Activated gamma-delta T cell treated with Interleukin-2 at 50 U/mL for 16 hours (primary cell): ENCODE results near the gene CALHM2.
A peak's percentile ranks its signal among the peaks of the same experiment; 100 is the strongest.
"Not testable (repeated sequence)": the region's sequence is repeated elsewhere in the genome, so short reads cannot be mapped to it uniquely, and the experiment has no call there.

ENCODE experiments used
- DNase-seq: peaks from one replicate; pipeline ENCODE4 v3.0.0-alpha.2; 2020

The CALHM2 gene

GRCh38 chr10:103451831-103452505 is at the start of gene CALHM2:
Gene CALHM2, minus strand, starts transcription at chr10:103452370. Its CDS starts 2,429 bp downstream, at chr10:103449941.
- DNase-seq, result peak; percentile 54

GRCh38 chr10:103501186-103501585 is 49.0 kb upstream of the CALHM2 start:
- no peak for DNase-seq

- no peak for DNase-seq
These were observed 48.3 kb upstream of the CALHM2 start for GRCh38 chr10:103500481-103500880.

GRCh38 chr10:103499881-103500280 is 47.7 kb upstream of the CALHM2 start:
- no peak for DNase-seq

GRCh38 chr10:103498936-103499638 is 46.9 kb upstream of the CALHM2 start:
- DNase-seq, result no peak

- DNase-seq, result no peak
These were observed 45.2 kb upstream of the CALHM2 start for GRCh38 chr10:103497161-103497915.

- no peak for DNase-seq
These were observed 43.2 kb upstream of the CALHM2 start for GRCh38 chr10:103495321-103495720.

GRCh38 chr10:103493916-103494877 is 42.0 kb upstream of the CALHM2 start:
- DNase-seq, result peak; percentile 33

- DNase-seq, result no peak
These were observed 41.3 kb upstream of the CALHM2 start, which contains the start of gene NEURL1 for GRCh38 chr10:103493362-103493915. Gene NEURL1, plus strand, starts transcription at chr10:103493705. Its CDS starts 683 bp downstream, at chr10:103494388.

- no peak for DNase-seq
These were observed 40.6 kb upstream of the CALHM2 start for GRCh38 chr10:103492655-103493261.

- DNase-seq, result no peak
These were observed 39.7 kb upstream of the CALHM2 start for GRCh38 chr10:103491729-103492364.

- no peak for DNase-seq
These were observed 38.8 kb upstream of the CALHM2 start for GRCh38 chr10:103490986-103491314.

GRCh38 chr10:103487410-103487708 is 35.2 kb upstream of the CALHM2 start:
- DNase-seq, result no peak

- DNase-seq, result not testable (repeated sequence)
These were observed 34.7 kb upstream of the CALHM2 start for GRCh38 chr10:103486635-103487409.

GRCh38 chr10:103481974-103482531 is 29.9 kb upstream of the CALHM2 start:
- peak; percentile 45 for DNase-seq

GRCh38 chr10:103480521-103480920 is 28.4 kb upstream of the CALHM2 start:
- no peak for DNase-seq

GRCh38 chr10:103479135-103479534 is 27.0 kb upstream of the CALHM2 start, which contains the start of gene CALHM3:
Gene CALHM3, minus strand, starts transcription at chr10:103479240. Its CDS starts 208 bp downstream, at chr10:103479032.
- no peak for DNase-seq

GRCh38 chr10:103478671-103479070 is 26.5 kb upstream of the CALHM2 start:
- no peak for DNase-seq

- DNase-seq, result no peak
These were observed 24.0 kb upstream of the CALHM2 start for GRCh38 chr10:103476046-103476768.
